Panc1 (cell line): ENCODE data around the gene STK39. TPM values are rescaled to one million over a fixed set of nuclear protein-coding genes. Genes with fewer than 3 reads are reported as not detected.

Source experiments
- ATAC-seq: fragments of 200-7000 bp; cut with Tn5 transposase; 2 replicates; pipeline ENCODE4 v1.9.1; 2020; ENCODE audit warnings: mild to moderate bottlenecking, moderate library complexity
- BruUV-seq: library from RNA; stranded (reverse); fragments of 400-500 nt; replicated peaks from 2 replicates; lab custom pipeline; 2021; lab: Mats Ljungman, UMichigan
- CTCF ChIA-PET: fragments of 300-600 bp; sonication (Branson Sonifier 250); formaldehyde crosslinking; loops from one replicate; lab custom pipeline; 2022; ENCODE audit warnings: antibody characterized with exemption; lab: Charles Lee
- POLR2A ChIA-PET: fragments of 300-600 bp; sonication (Branson Sonifier 250); formaldehyde crosslinking; loops from one replicate; lab custom pipeline; 2022; ENCODE audit warnings: antibody characterized with exemption; lab: Charles Lee
- DNase-seq: peaks from one replicate; pipeline ENCODE4 v3.0.0-alpha.2; 2010; ENCODE audit warnings: low read depth, low spot score
- H3K27ac ChIP-seq: 2 replicates; pipeline ENCODE4 v1.5.1; 2011; ENCODE audit warnings: mild to moderate bottlenecking, low read length, inconsistent platforms
- H3K27me3 ChIP-seq: fragments of 200-500 bp; sonication (Bioruptor generic); 2 replicates; pipeline ENCODE4 v1.6.0; 2014; ENCODE audit warnings: low read length, inconsistent platforms; ENCODE audit not compliant: control insufficient read depth, insufficient read depth
- H3K36me3 ChIP-seq: fragments of 200-500 bp; sonication (Bioruptor generic); 2 replicates; pipeline ENCODE4 v1.5.1; 2014; ENCODE audit warnings: inconsistent platforms, mild to moderate bottlenecking, low read length, moderate library complexity; ENCODE audit not compliant: control insufficient read depth, insufficient read depth
- H3K4me1 ChIP-seq: 2 replicates; pipeline ENCODE4 v1.5.1; 2011; ENCODE audit warnings: inconsistent platforms, mild to moderate bottlenecking, low read length, moderate library complexity; ENCODE audit not compliant: control insufficient read depth, insufficient read depth
- H3K4me3 ChIP-seq, 2 experiments: 2 replicates each; pipeline ENCODE4 v1.5.1; 2011 to 2012; ENCODE audit warnings: low read depth in 2 of 2, low read length in 2 of 2, mild to moderate bottlenecking in 2 of 2, inconsistent platforms in 1 of 2, moderate library complexity in 1 of 2
- H3K9me3 ChIP-seq: fragments of 200-500 bp; sonication (Bioruptor generic); 2 replicates; pipeline ENCODE4 v1.5.1; 2014; ENCODE audit warnings: low read depth, mild to moderate bottlenecking, inconsistent platforms, low read length, moderate library complexity; ENCODE audit not compliant: control insufficient read depth, insufficient read depth
- CTCF ChIP-seq: fragments of 450-650 bp; IDR thresholded peaks from 2 replicates; pipeline ENCODE4 v1.5.1; 2017; ENCODE audit warnings: mild to moderate bottlenecking
- POLR2AphosphoS5 ChIP-seq: IDR thresholded peaks from 2 replicates; pipeline ENCODE4 v1.6.1; 2012; ENCODE audit warnings: mild to moderate bottlenecking, low read depth, low read length, moderate library complexity
- SIN3A ChIP-seq: IDR thresholded peaks from 2 replicates; pipeline ENCODE4 v1.6.1; 2012; ENCODE audit warnings: low read depth, mild to moderate bottlenecking, low read length, moderate library complexity, borderline replicate concordance; ENCODE audit not compliant: insufficient read depth
- TCF7L2 ChIP-seq: IDR thresholded peaks from 2 replicates; pipeline ENCODE4 v1.6.1; 2011; ENCODE audit warnings: mild to moderate bottlenecking, low read depth, low read length, inconsistent platforms
- in situ Hi-C: cut with HindIII; loops from 2 replicates; pipeline ENCODE4 v1.10.0; 2016; ENCODE audit warnings: low sequenced_read_pairs, low pct_unique_long_range_greater_than_20kb
- intact Hi-C: fragments of 100-400 bp; cut with micrococcal nuclease; formaldehyde crosslinking; loops from one replicate; pipeline ENCODE4 v1.10.0; 2022; ENCODE audit not compliant: unreplicated experiment
- total RNA-seq: library from RNA; stranded (reverse); gene quantifications from one replicate; pipeline ENCODE4 v1.2.1, GENCODE V29; 2021; ENCODE audit not compliant: unreplicated experiment
- TF ChIP-seq, protein P1 (sequence below), 2 experiments: IDR thresholded peaks; 2 replicates each; pipeline ENCODE4 v1.6.1; 2011 to 2012; ENCODE audit warnings: low read depth in 2 of 2, control low read depth in 1 of 2, low read length in 1 of 2, mild to moderate bottlenecking in 1 of 2, moderate library complexity in 1 of 2; ENCODE audit not compliant: insufficient read depth in 1 of 2

Gene STK39
- total RNA-seq, 1 experiment from 2014 or later = 14.0 TPM

DNA sequence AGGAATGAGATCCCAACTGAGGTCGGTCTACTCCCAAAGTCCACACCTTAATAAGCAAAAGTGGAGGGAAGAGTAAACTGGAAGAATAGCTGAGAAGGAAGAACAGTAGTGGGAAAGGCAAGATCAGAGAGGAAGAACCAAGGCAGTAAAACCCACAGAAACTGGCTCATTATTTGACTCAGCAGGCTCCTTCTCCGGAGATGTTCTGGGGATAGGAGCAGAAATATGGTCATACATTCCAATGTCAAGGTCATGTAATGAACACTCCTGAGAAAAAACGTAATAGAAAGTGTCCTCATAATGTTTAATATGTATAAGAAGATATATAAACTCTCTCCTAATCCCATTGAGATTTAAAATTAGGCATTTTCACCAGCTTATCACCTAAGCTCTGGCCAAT is 39.5 kb downstream of the STK39 start:
- DNase-seq = no peak
- no peak overlapping the region for H3K4me3 ChIP-seq
- CTCF ChIA-PET = no interaction called here
- H3K36me3 ChIP-seq = no peaks in the 10 kb centered on the region
- intact Hi-C loops = no loop called here
- H3K4me1 ChIP-seq = peaks cover 2% of the 10 kb centered on the region; the same call in 1 of the 2 replicates
- in situ Hi-C loops = no loop called here
- no TSS peak for BruUV-seq
- ATAC-seq = no peak
- no peak for TF ChIP-seq CTCF
- TF ChIP-seq SIN3A = no peak
- TF ChIP-seq POLR2AphosphoS5 = no peak
- no peak for TF ChIP-seq TCF7L2
- TF ChIP-seq, protein P1, sequence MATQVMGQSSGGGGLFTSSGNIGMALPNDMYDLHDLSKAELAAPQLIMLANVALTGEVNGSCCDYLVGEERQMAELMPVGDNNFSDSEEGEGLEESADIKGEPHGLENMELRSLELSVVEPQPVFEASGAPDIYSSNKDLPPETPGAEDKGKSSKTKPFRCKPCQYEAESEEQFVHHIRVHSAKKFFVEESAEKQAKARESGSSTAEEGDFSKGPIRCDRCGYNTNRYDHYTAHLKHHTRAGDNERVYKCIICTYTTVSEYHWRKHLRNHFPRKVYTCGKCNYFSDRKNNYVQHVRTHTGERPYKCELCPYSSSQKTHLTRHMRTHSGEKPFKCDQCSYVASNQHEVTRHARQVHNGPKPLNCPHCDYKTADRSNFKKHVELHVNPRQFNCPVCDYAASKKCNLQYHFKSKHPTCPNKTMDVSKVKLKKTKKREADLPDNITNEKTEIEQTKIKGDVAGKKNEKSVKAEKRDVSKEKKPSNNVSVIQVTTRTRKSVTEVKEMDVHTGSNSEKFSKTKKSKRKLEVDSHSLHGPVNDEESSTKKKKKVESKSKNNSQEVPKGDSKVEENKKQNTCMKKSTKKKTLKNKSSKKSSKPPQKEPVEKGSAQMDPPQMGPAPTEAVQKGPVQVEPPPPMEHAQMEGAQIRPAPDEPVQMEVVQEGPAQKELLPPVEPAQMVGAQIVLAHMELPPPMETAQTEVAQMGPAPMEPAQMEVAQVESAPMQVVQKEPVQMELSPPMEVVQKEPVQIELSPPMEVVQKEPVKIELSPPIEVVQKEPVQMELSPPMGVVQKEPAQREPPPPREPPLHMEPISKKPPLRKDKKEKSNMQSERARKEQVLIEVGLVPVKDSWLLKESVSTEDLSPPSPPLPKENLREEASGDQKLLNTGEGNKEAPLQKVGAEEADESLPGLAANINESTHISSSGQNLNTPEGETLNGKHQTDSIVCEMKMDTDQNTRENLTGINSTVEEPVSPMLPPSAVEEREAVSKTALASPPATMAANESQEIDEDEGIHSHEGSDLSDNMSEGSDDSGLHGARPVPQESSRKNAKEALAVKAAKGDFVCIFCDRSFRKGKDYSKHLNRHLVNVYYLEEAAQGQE (IDR thresholded peaks at IDR 0.05; ENCODE audit: insufficient read depth in 1 of 2, low read depth in 2 of 2, low read length in 1 of 2) = no peak
- POLR2A ChIA-PET = no interaction called here
- no peaks in the 10 kb centered on the region for H3K27me3 ChIP-seq
- no peaks in the 10 kb centered on the region for H3K9me3 ChIP-seq
- no peak overlapping the region for H3K27ac ChIP-seq

DNA sequence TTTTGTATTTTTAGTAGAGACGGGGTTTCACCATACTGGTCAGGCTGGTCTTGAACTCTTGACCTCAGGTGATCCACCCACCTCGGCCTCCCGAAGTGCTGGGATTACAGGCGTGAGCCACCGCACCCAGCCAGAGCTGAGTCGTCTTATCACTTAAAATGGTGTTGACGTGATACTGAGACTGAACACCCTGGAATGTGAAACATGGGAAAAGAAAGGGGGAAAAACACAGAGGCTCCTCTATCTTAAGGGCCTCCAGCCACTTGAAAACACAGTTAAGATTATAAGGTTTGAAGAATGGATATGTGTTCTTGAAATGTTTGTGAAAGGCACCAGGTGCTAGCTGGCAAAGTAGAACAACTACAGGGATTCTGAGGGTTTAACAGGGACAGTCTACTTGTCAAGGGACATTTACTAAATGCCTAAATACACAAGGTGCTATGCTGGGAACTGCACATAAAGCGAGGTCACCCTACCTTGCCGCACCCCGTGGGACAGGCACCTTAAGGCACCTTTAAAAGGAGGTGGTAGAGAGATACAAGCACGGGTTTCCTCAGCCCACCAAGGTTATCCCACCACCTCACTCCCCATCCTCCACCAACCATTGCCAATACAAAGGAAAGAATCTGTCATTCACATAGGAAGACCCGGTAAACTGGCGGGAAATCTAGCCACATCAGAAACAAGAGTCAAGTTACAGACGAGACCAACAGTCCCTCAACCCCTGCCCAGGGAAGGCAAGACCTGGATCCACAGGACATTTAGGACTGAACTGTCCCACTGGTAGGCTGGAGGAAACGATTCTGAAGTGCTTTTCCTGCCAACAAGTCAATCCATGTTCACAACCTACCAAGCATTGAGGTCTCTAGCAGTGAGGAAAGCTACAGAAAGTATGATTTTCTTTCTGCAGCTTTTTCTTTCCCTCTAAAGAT is 43.4 kb downstream of the STK39 start:
- H3K27me3 ChIP-seq = no peaks in the 10 kb centered on the region
- ATAC-seq (no peak), DNase-seq (no peak)
- BruUV-seq = no TSS peak
- ChIA-PET CTCF (no interaction called here), POLR2A (no interaction called here)
- peaks cover 4% of the 10 kb centered on the region; the same call in 1 of the 2 replicates for H3K4me1 ChIP-seq
- no peaks in the 10 kb centered on the region for H3K36me3 ChIP-seq
- in situ Hi-C loops = no loop called here
- no peak overlapping the region for H3K27ac ChIP-seq
- TF ChIP-seq CTCF = no peak
- no peak for TF ChIP-seq POLR2AphosphoS5
- no peak for TF ChIP-seq TCF7L2
- TF ChIP-seq, protein P1 (IDR thresholded peaks at IDR 0.05; ENCODE audit: insufficient read depth in 1 of 2, low read depth in 2 of 2, low read length in 1 of 2) = no peak
- no peak for TF ChIP-seq SIN3A
- no peak overlapping the region for H3K4me3 ChIP-seq
- intact Hi-C loops = no loop called here
- no peaks in the 10 kb centered on the region for H3K9me3 ChIP-seq
